ENCODE measurements around the gene IGF2BP2. TPM values are rescaled to one million over a fixed set of nuclear protein-coding genes. Genes with fewer than 3 reads are reported as not detected.

The IGF2BP2 gene
- total RNA-seq, 1 experiment from 2014 or later = 75.9 TPM

GRCh38 chr3:185784317-185784716 lies 40.5 kb downstream of the IGF2BP2 start:
- Histone ChIP-seq H3K4me1 (peaks cover 26% of the 10 kb centered on the region), H3K4me3 (ENCODE audit: low read depth, low read length) (no peak overlapping the region), H3K36me3 (ENCODE audit: control insufficient read depth, insufficient read depth, low read length) (no peaks in the 10 kb centered on the region), H3K9me3 (no peaks in the 10 kb centered on the region), H3K27me3 (replicated peaks; ENCODE audit: control insufficient read depth, insufficient read depth, low read length) (no peaks in the 10 kb centered on the region)
- ChIA-PET POLR2A (no interaction called here), CTCF (no interaction called here)
- intact Hi-C loops (cut with micrococcal nuclease; ENCODE audit: unreplicated experiment) = no loop called here
- Mint-ChIP-seq H3K36me3 (ENCODE audit: insufficient read depth, unreplicated experiment) (peaks cover 15% of the 10 kb centered on the region), H3K27me3 (ENCODE audit: insufficient read depth, unreplicated experiment) (no peaks in the 10 kb centered on the region), H3K4me3 (ENCODE audit: unreplicated experiment) (no peak overlapping the region), H3K9me3 (ENCODE audit: unreplicated experiment) (no peaks in the 10 kb centered on the region), H3K4me1 (ENCODE audit: low read depth, unreplicated experiment) (peaks cover 19% of the 10 kb centered on the region), H3K27ac (ENCODE audit: unreplicated experiment) (no peak overlapping the region)
- TF ChIP-seq CTCF (IDR thresholded peaks at IDR 0.05; ENCODE audit: insufficient read depth in 1 of 2, low read depth in 1 of 2, low read length in 1 of 2, severe bottlenecking in 1 of 2, unreplicated experiment in 1 of 2) = no peak
- no TSS peak for BruUV-seq (replicated peaks)
- no peak for DNase-seq

GRCh38 chr3:185781759-185782158 lies 43.1 kb downstream of the IGF2BP2 start:
- CTCF ChIA-PET = interaction anchor here (1.3 kb wide), 1 partner anchor 13 kb away, joined by 4 read pairs; no protein-coding TSS in a partner anchor
- peaks cover 19% of the 10 kb centered on the region for H3K4me1 ChIP-seq

DNA sequence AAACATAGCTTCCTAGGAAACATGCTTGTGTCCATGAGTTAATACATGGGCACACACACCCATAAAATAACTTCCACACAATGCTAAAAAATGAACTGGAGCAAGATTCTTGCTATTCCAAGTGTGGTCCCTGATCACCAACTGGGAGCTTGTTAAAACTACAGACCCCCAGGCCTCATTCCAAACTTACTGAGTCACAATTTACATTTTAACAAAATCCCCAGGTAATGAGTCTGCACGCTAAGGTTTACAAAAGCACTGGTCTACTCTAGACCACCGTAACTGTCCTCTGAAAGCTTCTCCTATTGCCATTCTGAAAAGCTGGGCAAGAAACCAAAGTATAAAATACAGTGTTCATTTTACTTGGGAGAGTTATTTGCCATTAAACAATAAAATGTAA lies 45.4 kb downstream of the IGF2BP2 start:
- BruUV-seq (replicated peaks) = no TSS peak
- Histone ChIP-seq H3K36me3 (ENCODE audit: control insufficient read depth, insufficient read depth, low read length) (no peaks in the 10 kb centered on the region), H3K4me1 (peaks cover 7% of the 10 kb centered on the region; the same call in 1 of the 2 replicates), H3K27me3 (replicated peaks; ENCODE audit: control insufficient read depth, insufficient read depth, low read length) (no peaks in the 10 kb centered on the region), H3K9me3 (no peaks in the 10 kb centered on the region), H3K4me3 (ENCODE audit: low read depth, low read length) (no peak overlapping the region)
- ChIA-PET CTCF (interaction anchor here (1.8 kb wide), 1 partner anchor 11 kb away, joined by 4 read pairs; no protein-coding TSS in a partner anchor), POLR2A (interaction anchor here (0.6 kb wide), 1 partner anchor 10 kb away, joined by 5 read pairs; no protein-coding TSS in a partner anchor)
- no peak for DNase-seq
- H3K27ac Mint-ChIP-seq (ENCODE audit: unreplicated experiment) = no peak overlapping the region
- H3K4me3 Mint-ChIP-seq (ENCODE audit: unreplicated experiment) = no peak overlapping the region
- peaks cover 16% of the 10 kb centered on the region for H3K4me1 Mint-ChIP-seq (ENCODE audit: low read depth, unreplicated experiment)
- no peaks in the 10 kb centered on the region for H3K9me3 Mint-ChIP-seq (ENCODE audit: unreplicated experiment)
- H3K36me3 Mint-ChIP-seq (ENCODE audit: insufficient read depth, unreplicated experiment) = peaks cover 5% of the 10 kb centered on the region
- H3K27me3 Mint-ChIP-seq (ENCODE audit: insufficient read depth, unreplicated experiment) = no peaks in the 10 kb centered on the region
- no peak for TF ChIP-seq CTCF (IDR thresholded peaks at IDR 0.05; ENCODE audit: insufficient read depth in 1 of 2, low read depth in 1 of 2, low read length in 1 of 2, severe bottlenecking in 1 of 2, unreplicated experiment in 1 of 2)
- intact Hi-C loops (cut with micrococcal nuclease; ENCODE audit: unreplicated experiment) = no loop called here

More at GRCh38 chr3:185781759-185782158, 43.1 kb downstream of the IGF2BP2 start:
- Mint-ChIP-seq H3K4me1 (ENCODE audit: low read depth, unreplicated experiment) (peaks cover 19% of the 10 kb centered on the region), H3K4me3 (ENCODE audit: unreplicated experiment) (no peak overlapping the region), H3K9me3 (ENCODE audit: unreplicated experiment) (no peaks in the 10 kb centered on the region), H3K27ac (ENCODE audit: unreplicated experiment) (no peak overlapping the region), H3K36me3 (ENCODE audit: insufficient read depth, unreplicated experiment) (peaks cover 15% of the 10 kb centered on the region), H3K27me3 (ENCODE audit: insufficient read depth, unreplicated experiment) (no peaks in the 10 kb centered on the region)
- intact Hi-C loops (cut with micrococcal nuclease; ENCODE audit: unreplicated experiment) = no loop called here
- TF ChIP-seq CTCF (IDR thresholded peaks at IDR 0.05; ENCODE audit: insufficient read depth in 1 of 2, low read depth in 1 of 2, low read length in 1 of 2, severe bottlenecking in 1 of 2, unreplicated experiment in 1 of 2) = no peak
- no peaks in the 10 kb centered on the region for H3K9me3 ChIP-seq
- no peaks in the 10 kb centered on the region for H3K36me3 ChIP-seq (ENCODE audit: control insufficient read depth, insufficient read depth, low read length)
- POLR2A ChIA-PET = no interaction called here
- no peak overlapping the region for H3K4me3 ChIP-seq (ENCODE audit: low read depth, low read length)
- no peak for DNase-seq
- no peaks in the 10 kb centered on the region for H3K27me3 ChIP-seq (replicated peaks; ENCODE audit: control insufficient read depth, insufficient read depth, low read length)
- BruUV-seq (replicated peaks) = no TSS peak
